ENCODE results near the gene ACOXL. TPM values are rescaled to one million over a fixed set of nuclear protein-coding genes. Genes with fewer than 3 reads are reported as not detected.

ACOXL gene
- total and polyA plus RNA-seq, 4 donors: 0.13 TPM; not detected in 3

DNA sequence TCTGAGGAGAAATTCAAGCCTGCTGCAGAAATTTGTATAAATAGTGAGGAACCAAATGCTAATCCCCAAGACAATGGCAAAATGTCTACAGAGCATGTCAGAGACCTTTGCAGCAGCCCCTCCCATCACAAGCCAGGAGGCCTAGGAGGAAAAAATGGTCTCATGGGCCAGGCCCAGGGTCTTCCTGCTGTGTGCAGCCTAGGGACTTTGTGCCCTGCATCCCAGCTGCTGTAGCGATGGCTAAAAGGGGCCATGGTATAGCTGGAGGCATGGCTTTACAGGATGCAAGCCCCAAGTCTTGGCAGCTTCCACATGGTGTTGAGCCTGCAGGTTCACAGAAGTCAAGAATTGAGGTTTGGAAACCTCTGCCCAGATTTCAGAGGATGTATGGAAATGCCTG, 197.2 kb downstream of the ACOXL start:
- Histone ChIP-seq H3K27ac (ENCODE audit: low read depth in 1 of 2, low read length in 2 of 2) (no peak overlapping the region), H3K9me3 (ENCODE audit: control insufficient read depth, low read length) (no peaks in the 10 kb centered on the region), H3K27me3 (ENCODE audit: control insufficient read depth in 1 of 2, insufficient read depth in 2 of 2, low read length in 1 of 2) (no peaks in the 10 kb centered on the region), H3K36me3 (ENCODE audit: control insufficient read depth in 1 of 2, insufficient read depth in 2 of 2, low read length in 1 of 2) (no peaks in the 10 kb centered on the region), H3K4me1 (ENCODE audit: control insufficient read depth in 1 of 2, insufficient read depth in 2 of 2, low read length in 2 of 2) (no peaks in the 10 kb centered on the region), H3K4me3 (ENCODE audit: low read length in 2 of 2) (no peak overlapping the region)
- intact Hi-C loops (cut with DNase I): no loop called here
- 96 to 100% methylated on average over 1 of the region's 1 CpG for WGBS, 2 donors
- DNase-seq (no peak), ATAC-seq (ENCODE audit: low FRiP score) (no peak)

DNA sequence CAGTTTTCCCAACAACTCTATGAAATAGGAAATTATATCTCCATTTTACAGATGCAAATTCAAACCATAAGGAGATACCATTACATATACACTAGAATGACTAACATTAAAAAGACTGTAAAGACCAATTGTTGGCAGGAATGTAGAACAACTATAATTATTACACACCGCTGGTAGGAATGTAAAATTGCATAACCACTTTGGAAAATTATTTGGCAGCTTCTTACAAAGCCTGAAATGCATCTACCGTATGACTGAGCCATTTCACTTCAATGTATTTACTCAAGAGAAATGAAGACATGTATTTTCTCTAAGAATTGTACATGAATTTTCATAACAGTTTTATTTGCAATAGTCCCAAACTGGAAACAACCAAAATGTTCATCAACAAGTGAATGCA, 199.3 kb downstream of the ACOXL start:
- WGBS, 2 donors: 4% methylated on average over 2 of the region's 2 CpGs

DNA sequence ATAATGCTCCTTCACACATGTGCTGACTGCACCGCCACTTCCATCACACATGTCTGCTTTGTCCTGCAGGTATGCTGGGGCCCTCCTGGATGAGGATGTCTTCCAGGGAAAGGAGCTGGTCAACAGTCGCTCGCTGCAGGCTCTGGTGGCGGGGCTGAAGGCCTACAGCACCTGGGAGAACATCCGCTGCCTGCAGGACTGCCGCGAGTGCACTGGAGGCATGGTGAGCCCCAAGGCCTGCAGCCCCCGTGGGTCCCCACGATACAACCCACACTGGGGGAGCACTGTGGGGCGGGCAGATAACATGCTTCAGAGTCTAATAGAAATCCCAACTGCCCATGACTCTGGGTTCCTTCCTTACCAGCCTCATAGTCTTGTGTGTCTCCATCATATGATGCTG, 201.0 kb downstream of the ACOXL start:
- Histone ChIP-seq H3K36me3 (ENCODE audit: control insufficient read depth in 1 of 2, insufficient read depth in 2 of 2, low read length in 1 of 2) (no peaks in the 10 kb centered on the region), H3K4me3 (ENCODE audit: low read length in 2 of 2) (no peak overlapping the region), H3K4me1 (ENCODE audit: control insufficient read depth in 1 of 2, insufficient read depth in 2 of 2, low read length in 2 of 2) (no peaks in the 10 kb centered on the region), H3K27ac (ENCODE audit: low read depth in 1 of 2, low read length in 2 of 2) (no peak overlapping the region), H3K9me3 (ENCODE audit: control insufficient read depth, low read length) (no peaks in the 10 kb centered on the region), H3K27me3 (ENCODE audit: control insufficient read depth in 1 of 2, insufficient read depth in 2 of 2, low read length in 1 of 2) (no peaks in the 10 kb centered on the region)
- DNase-seq (no peak), ATAC-seq (ENCODE audit: low FRiP score) (no peak)
- WGBS, 2 donors: 96 to 97% methylated on average over 10 of the region's 10 CpGs
- intact Hi-C loops (cut with DNase I): no loop called here

More for the DNA sequence above, 199.3 kb downstream of the ACOXL start:
- ATAC-seq (ENCODE audit: low FRiP score) (no peak), DNase-seq (no peak)
- Histone ChIP-seq H3K4me3 (ENCODE audit: low read length in 2 of 2) (no peak overlapping the region), H3K27ac (ENCODE audit: low read depth in 1 of 2, low read length in 2 of 2) (no peak overlapping the region), H3K4me1 (ENCODE audit: control insufficient read depth in 1 of 2, insufficient read depth in 2 of 2, low read length in 2 of 2) (no peaks in the 10 kb centered on the region), H3K9me3 (ENCODE audit: control insufficient read depth, low read length) (no peaks in the 10 kb centered on the region), H3K27me3 (ENCODE audit: control insufficient read depth in 1 of 2, insufficient read depth in 2 of 2, low read length in 1 of 2) (no peaks in the 10 kb centered on the region), H3K36me3 (ENCODE audit: control insufficient read depth in 1 of 2, insufficient read depth in 2 of 2, low read length in 1 of 2) (no peaks in the 10 kb centered on the region)
- intact Hi-C loops (cut with DNase I): no loop called here

DNA sequence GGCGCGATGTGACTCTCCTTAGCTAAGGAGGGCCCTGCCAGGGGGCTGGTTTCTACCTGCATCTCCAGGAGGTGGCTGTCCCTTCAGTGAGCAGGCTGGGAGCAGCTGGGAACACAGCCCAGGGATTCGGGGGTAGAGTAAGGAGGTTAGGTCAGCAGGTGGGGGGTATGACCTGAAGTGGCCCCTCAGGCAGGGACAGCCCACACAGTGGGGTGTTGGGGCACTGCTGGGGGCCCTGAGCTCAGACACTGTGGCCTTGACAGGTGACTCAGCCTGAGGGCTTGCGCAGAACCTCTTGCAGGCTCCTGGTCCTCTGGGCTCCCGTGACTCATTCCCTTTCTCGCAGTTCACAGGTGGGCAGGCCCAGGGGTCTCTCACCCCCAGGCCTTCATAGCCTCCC, 202.6 kb downstream of the ACOXL start:
- Histone ChIP-seq H3K4me1 (ENCODE audit: control insufficient read depth in 1 of 2, insufficient read depth in 2 of 2, low read length in 2 of 2) (no peaks in the 10 kb centered on the region), H3K27ac (ENCODE audit: low read depth in 1 of 2, low read length in 2 of 2) (no peak overlapping the region), H3K9me3 (ENCODE audit: control insufficient read depth, low read length) (no peaks in the 10 kb centered on the region), H3K27me3 (ENCODE audit: control insufficient read depth in 1 of 2, insufficient read depth in 2 of 2, low read length in 1 of 2) (no peaks in the 10 kb centered on the region), H3K36me3 (ENCODE audit: control insufficient read depth in 1 of 2, insufficient read depth in 2 of 2, low read length in 1 of 2) (no peaks in the 10 kb centered on the region), H3K4me3 (ENCODE audit: low read length in 2 of 2) (no peak overlapping the region)
- no peak for DNase-seq
- intact Hi-C loops (cut with DNase I): no loop called here
- WGBS, 2 donors: 97 to 98% methylated on average over 6 of the region's 6 CpGs
- ATAC-seq (ENCODE audit: low FRiP score): no peak

DNA sequence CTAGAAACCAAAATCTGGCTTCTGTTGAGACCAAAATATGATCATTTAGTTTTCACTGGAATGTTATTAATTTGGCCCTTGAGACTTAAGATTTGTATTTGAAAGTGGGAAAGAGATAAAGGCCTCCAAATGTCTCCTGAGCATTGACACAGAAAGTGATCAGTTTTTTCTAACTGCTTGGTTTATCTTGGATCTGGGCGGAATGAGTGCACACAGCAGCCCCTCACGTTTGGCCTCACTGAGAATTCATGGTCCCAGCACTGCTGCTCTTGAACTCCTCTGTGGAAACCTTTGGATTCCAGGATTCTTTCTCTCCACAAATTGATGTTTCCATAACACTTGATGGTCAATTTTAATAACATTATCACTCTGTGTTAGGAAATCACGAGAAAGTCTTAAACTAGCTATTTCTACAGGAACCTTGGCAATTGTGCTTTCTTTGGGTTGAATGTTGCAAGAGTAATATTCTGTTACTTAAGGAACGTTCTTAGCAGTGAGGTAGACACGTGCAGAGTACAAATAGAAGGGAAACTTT, 208.1 kb downstream of the ACOXL start:
- ATAC-seq (ENCODE audit: low FRiP score) (no peak), DNase-seq (no peak)
- intact Hi-C loops (cut with DNase I): no loop called here
- Histone ChIP-seq H3K4me3 (ENCODE audit: low read length in 2 of 2) (no peak overlapping the region), H3K27me3 (ENCODE audit: control insufficient read depth in 1 of 2, insufficient read depth in 2 of 2, low read length in 1 of 2) (no peaks in the 10 kb centered on the region), H3K9me3 (ENCODE audit: control insufficient read depth, low read length) (no peaks in the 10 kb centered on the region), H3K4me1 (ENCODE audit: control insufficient read depth in 1 of 2, insufficient read depth in 2 of 2, low read length in 2 of 2) (no peaks in the 10 kb centered on the region), H3K27ac (ENCODE audit: low read depth in 1 of 2, low read length in 2 of 2) (no peak overlapping the region), H3K36me3 (ENCODE audit: control insufficient read depth in 1 of 2, insufficient read depth in 2 of 2, low read length in 1 of 2) (no peaks in the 10 kb centered on the region)
- WGBS, 2 donors: 49 to 56% methylated on average over 5 of the region's 5 CpGs

DNA sequence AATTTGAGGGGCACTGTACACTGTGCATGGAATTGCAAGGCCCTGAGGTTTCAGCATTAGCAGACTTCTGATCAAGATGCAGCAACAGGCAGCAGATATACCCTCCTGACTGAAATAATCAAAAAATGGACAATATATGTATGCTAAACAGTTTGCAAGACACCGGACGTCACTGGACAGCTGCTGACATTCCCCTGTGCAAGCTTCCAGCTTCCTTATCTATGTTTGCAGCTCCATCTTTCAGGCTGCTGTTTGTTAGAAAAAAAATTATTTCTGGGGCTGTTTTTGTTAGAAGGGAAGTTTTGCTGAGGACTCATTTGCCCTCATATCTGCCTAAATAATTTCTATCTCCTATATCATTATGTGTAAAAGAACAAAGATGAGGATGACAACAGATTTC, 208.9 kb downstream of the ACOXL start:
- H3K4me1 ChIP-seq (ENCODE audit: control insufficient read depth in 1 of 2, insufficient read depth in 2 of 2, low read length in 2 of 2): no peaks in the 10 kb centered on the region
- no peak for DNase-seq
- no peaks in the 10 kb centered on the region for H3K36me3 ChIP-seq (ENCODE audit: control insufficient read depth in 1 of 2, insufficient read depth in 2 of 2, low read length in 1 of 2)
- ATAC-seq (ENCODE audit: low FRiP score): no peak
- no peak overlapping the region for H3K27ac ChIP-seq (ENCODE audit: low read depth in 1 of 2, low read length in 2 of 2)
- H3K9me3 ChIP-seq (ENCODE audit: control insufficient read depth, low read length): no peaks in the 10 kb centered on the region
- H3K4me3 ChIP-seq (ENCODE audit: low read length in 2 of 2): no peak overlapping the region
- intact Hi-C loops (cut with DNase I): no loop called here
- H3K27me3 ChIP-seq (ENCODE audit: control insufficient read depth in 1 of 2, insufficient read depth in 2 of 2, low read length in 1 of 2): no peaks in the 10 kb centered on the region
- 82% methylated on average over 2 of the region's 2 CpGs for WGBS, 2 donors

DNA sequence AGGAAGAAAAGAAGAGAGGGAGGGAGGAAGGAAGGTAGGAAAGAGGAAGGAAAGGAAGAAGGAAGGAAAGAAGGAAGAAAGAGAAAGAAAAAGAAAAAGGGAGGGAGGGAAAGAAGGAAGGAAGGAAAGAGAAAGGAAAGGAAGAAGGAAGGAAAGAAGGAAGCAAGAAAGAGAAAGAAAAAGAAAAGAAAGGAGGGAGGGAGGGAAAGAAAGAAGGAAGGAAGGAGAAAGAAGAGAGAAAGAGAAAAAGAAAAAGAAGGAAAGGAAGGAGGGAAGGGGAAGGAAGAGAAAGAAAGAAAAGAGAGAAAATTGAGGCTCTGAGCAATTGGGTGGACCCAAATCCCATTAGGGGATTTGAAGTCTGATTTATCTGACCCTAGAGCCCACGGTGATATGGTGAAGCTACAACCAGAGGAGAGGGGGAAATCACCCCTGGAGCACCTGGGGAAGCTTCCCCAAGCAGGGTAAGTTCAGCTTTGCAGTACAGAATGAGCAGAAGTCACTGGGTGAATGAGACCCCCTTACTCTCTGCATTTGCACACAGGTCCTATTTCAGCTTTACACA, 210.8 kb downstream of the ACOXL start:
- ATAC-seq (ENCODE audit: low FRiP score) (no peak), DNase-seq (no peak)
- intact Hi-C loops (cut with DNase I): no loop called here
- H3K4me1 ChIP-seq (ENCODE audit: control insufficient read depth in 1 of 2, insufficient read depth in 2 of 2, low read length in 2 of 2): no peaks in the 10 kb centered on the region
- 55 to 68% methylated on average over 1 of the region's 1 CpG for WGBS, 2 donors
- H3K9me3 ChIP-seq (ENCODE audit: control insufficient read depth, low read length): no peaks in the 10 kb centered on the region
- no peak overlapping the region for H3K4me3 ChIP-seq (ENCODE audit: low read length in 2 of 2)
- H3K36me3 ChIP-seq (ENCODE audit: control insufficient read depth in 1 of 2, insufficient read depth in 2 of 2, low read length in 1 of 2): no peaks in the 10 kb centered on the region
- H3K27ac ChIP-seq (ENCODE audit: low read depth in 1 of 2, low read length in 2 of 2): no peak overlapping the region
- no peaks in the 10 kb centered on the region for H3K27me3 ChIP-seq (ENCODE audit: control insufficient read depth in 1 of 2, insufficient read depth in 2 of 2, low read length in 1 of 2)

DNA sequence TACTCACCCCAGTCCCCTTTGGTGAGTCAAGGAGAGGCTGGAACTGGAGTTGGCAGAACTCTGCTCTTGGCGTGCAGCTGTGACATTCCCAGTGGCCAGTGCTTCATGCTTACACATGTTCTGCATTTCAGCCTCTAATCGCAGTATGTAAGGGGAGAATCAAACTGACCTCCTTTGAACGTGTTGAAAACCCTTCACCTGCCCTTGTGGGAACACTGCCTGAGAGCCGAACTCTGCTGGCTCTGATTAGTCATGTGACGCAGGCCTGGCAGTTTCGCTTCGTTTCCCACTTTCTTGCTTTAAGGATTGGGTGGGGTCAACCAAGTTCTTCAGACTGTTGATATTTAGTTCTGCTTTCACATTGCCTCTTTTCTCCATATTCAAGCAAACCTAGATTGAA, 214.5 kb downstream of the ACOXL start:
- ATAC-seq (ENCODE audit: low FRiP score) (no peak), DNase-seq (peak in 1 of 2 donors; percentile 61)
- H3K27ac ChIP-seq (ENCODE audit: low read depth in 1 of 2, low read length in 2 of 2): no peak overlapping the region
- H3K36me3 ChIP-seq (ENCODE audit: control insufficient read depth in 1 of 2, insufficient read depth in 2 of 2, low read length in 1 of 2): no peaks in the 10 kb centered on the region
- no peaks in the 10 kb centered on the region for H3K4me1 ChIP-seq (ENCODE audit: control insufficient read depth in 1 of 2, insufficient read depth in 2 of 2, low read length in 2 of 2)
- no peak overlapping the region for H3K4me3 ChIP-seq (ENCODE audit: low read length in 2 of 2)
- H3K27me3 ChIP-seq (ENCODE audit: control insufficient read depth in 1 of 2, insufficient read depth in 2 of 2, low read length in 1 of 2): no peaks in the 10 kb centered on the region
- intact Hi-C loops (cut with DNase I): no loop called here
- no peaks in the 10 kb centered on the region for H3K9me3 ChIP-seq (ENCODE audit: control insufficient read depth, low read length)
- WGBS, 2 donors: 66 to 79% methylated on average over 7 of the region's 7 CpGs

DNA sequence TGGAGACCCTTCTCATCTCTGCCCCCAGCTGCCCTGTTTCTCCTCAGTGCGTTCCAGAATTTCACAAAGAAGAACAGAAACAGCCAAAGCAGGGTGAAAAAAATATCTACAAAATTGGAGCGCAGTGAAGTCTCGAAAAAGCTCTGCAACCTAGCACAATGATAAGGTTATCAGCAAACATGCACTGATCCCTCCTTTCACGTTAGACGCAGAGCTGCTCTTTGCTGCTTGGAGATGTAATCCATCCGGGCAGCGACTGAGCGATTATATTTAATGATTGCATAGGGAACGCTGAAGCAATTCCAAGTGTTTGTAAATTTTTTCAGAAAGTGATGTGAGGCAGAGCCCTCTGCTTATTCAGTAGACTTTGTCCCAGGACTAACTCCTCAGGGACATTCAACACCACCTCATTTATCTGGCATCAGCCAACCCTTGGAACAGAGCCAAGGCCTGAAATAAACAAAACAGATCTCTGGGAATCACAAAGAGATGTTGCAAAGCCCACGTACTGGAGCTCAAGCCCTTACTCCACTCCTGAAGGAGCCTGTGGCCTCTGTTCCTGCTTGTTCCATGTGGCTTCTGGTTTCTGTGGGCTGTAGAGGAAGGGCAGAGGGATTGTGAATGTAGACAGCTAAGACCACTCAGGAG, 215.8 kb downstream of the ACOXL start:
- Histone ChIP-seq H3K4me3 (ENCODE audit: low read length in 2 of 2) (no peak overlapping the region), H3K9me3 (ENCODE audit: control insufficient read depth, low read length) (no peaks in the 10 kb centered on the region), H3K36me3 (ENCODE audit: control insufficient read depth in 1 of 2, insufficient read depth in 2 of 2, low read length in 1 of 2) (no peaks in the 10 kb centered on the region), H3K4me1 (ENCODE audit: control insufficient read depth in 1 of 2, insufficient read depth in 2 of 2, low read length in 2 of 2) (no peaks in the 10 kb centered on the region), H3K27me3 (ENCODE audit: control insufficient read depth in 1 of 2, insufficient read depth in 2 of 2, low read length in 1 of 2) (no peaks in the 10 kb centered on the region), H3K27ac (ENCODE audit: low read depth in 1 of 2, low read length in 2 of 2) (no peak overlapping the region)
- DNase-seq (no peak), ATAC-seq (ENCODE audit: low FRiP score) (no peak)
- WGBS, 2 donors: 24% methylated on average over 10 of the region's 10 CpGs
- intact Hi-C loops (cut with DNase I): no loop called here
